Measurements from ENCODE around the gene RNASET2. TPM values are rescaled to one million over a fixed set of nuclear protein-coding genes. Genes with fewer than 3 reads are reported as not detected.

Gene RNASET2
- total and polyA plus RNA-seq, 7 experiments from 2014 or later, result 147 to 683 (median 266) TPM

GRCh38 chr6:166972101-166972500 lies 15.8 kb upstream of the RNASET2 start:
- no peak overlapping the region for H3K27ac ChIP-seq (ENCODE audit: low read depth, low read length)
- H3K4me3 ChIP-seq (ENCODE audit: low read length), result no peak overlapping the region
- DNase-seq (no peak), ATAC-seq (no peak)
- CTCF ChIA-PET, result interaction anchor here (0.9 to 2.2 kb wide), 2 partner anchors 15 to 197 kb away, joined by 3 to 7 read pairs; partner anchors contain the start of gene RNASET2
- POLR2A ChIA-PET, result interaction anchor here (1.2 to 12.8 kb wide), 3 partner anchors 11 to 17 kb away, joined by 3 to 245 read pairs (median 11); partner anchors contain the start of gene RNASET2
- no peaks in the 10 kb centered on the region for H3K36me3 ChIP-seq (ENCODE audit: control insufficient read depth in 2 of 3, insufficient read depth in 3 of 3, low read length in 3 of 3)
- peaks cover 0 to 7% (median 1%) of the 10 kb centered on the region in 11 donors for H3K9me3 Mint-ChIP-seq
- peaks cover 5 to 46% (median 10%) of the 10 kb centered on the region in 5 donors for H3K36me3 Mint-ChIP-seq
- H3K9me3 ChIP-seq (ENCODE audit: control insufficient read depth in 2 of 3, low read length in 3 of 3), result no peaks in the 10 kb centered on the region
- H3K27me3 Mint-ChIP-seq, result no peaks in the 10 kb centered on the region
- peaks cover 6 to 27% of the 10 kb centered on the region in 2 donors for H3K4me1 ChIP-seq (ENCODE audit: control insufficient read depth in 2 of 2, insufficient read depth in 2 of 2, low read length in 2 of 2)
- peak overlapping the region in 1 of 10 donors; percentile 70 for H3K4me3 Mint-ChIP-seq
- H3K4me1 Mint-ChIP-seq, result peaks cover 13 to 64% (median 20%) of the 10 kb centered on the region in 7 donors
- no peaks in the 10 kb centered on the region for H3K27me3 ChIP-seq (ENCODE audit: control insufficient read depth in 2 of 2, insufficient read depth in 2 of 2, low read length in 2 of 2)
- peak overlapping the region in 6 of 9 donors; percentile 19 to 97 (median 90) for H3K27ac Mint-ChIP-seq
- intact Hi-C loops (cut with micrococcal nuclease), result loop anchor here in 1 of 2 donors (2.0 kb wide), 1 partner anchor 15 kb away; the partner anchor contains the start of gene RNASET2

GRCh38 chr6:166971271-166971670 lies 14.9 kb upstream of the RNASET2 start:
- no peak for ATAC-seq
- Histone ChIP-seq H3K9me3 (ENCODE audit: control insufficient read depth in 2 of 3, low read length in 3 of 3) (no peaks in the 10 kb centered on the region), H3K36me3 (ENCODE audit: control insufficient read depth in 2 of 3, insufficient read depth in 3 of 3, low read length in 3 of 3) (no peaks in the 10 kb centered on the region), H3K4me1 (ENCODE audit: control insufficient read depth in 2 of 2, insufficient read depth in 2 of 2, low read length in 2 of 2) (peaks cover 6 to 27% of the 10 kb centered on the region in 2 donors), H3K27ac (ENCODE audit: low read depth, low read length) (no peak overlapping the region), H3K4me3 (ENCODE audit: low read length) (no peak overlapping the region), H3K27me3 (ENCODE audit: control insufficient read depth in 2 of 2, insufficient read depth in 2 of 2, low read length in 2 of 2) (no peaks in the 10 kb centered on the region)
- intact Hi-C loops (cut with micrococcal nuclease), result no loop called here
- Mint-ChIP-seq H3K9me3 (peaks cover 2 to 13% (median 5%) of the 10 kb centered on the region in 11 donors), H3K36me3 (peaks cover 10 to 53% (median 13%) of the 10 kb centered on the region in 5 donors), H3K27me3 (no peaks in the 10 kb centered on the region), H3K4me1 (peaks cover 16 to 71% (median 20%) of the 10 kb centered on the region in 7 donors), H3K4me3 (peak overlapping the region in 4 of 10 donors; percentile 18 to 70 (median 42)), H3K27ac (peak overlapping the region in 7 of 9 donors; percentile 48 to 97 (median 89))
- ChIA-PET CTCF (interaction anchor here (0.9 to 2.2 kb wide), 2 partner anchors 14 to 196 kb away, joined by 3 to 7 read pairs; partner anchors contain the start of gene RNASET2), POLR2A (interaction anchor here (1.2 to 12.8 kb wide), 3 partner anchors 12 to 17 kb away, joined by 3 to 245 read pairs (median 11); partner anchors contain the start of gene RNASET2)
- no peak for DNase-seq

- Mint-ChIP-seq H3K27me3 (no peaks in the 10 kb centered on the region), H3K9me3 (peaks cover 3 to 15% (median 7%) of the 10 kb centered on the region in 11 donors), H3K4me1 (peaks cover 16 to 75% (median 20%) of the 10 kb centered on the region in 7 donors), H3K36me3 (peaks cover 10 to 58% (median 15%) of the 10 kb centered on the region in 5 donors), H3K4me3 (peak overlapping the region in 1 of 10 donors; percentile 87), H3K27ac (peak overlapping the region in 6 of 9 donors; percentile 48 to 97 (median 90))
- intact Hi-C loops (cut with micrococcal nuclease), result no loop called here
- no peak for ATAC-seq
- H3K9me3 ChIP-seq (ENCODE audit: control insufficient read depth in 2 of 3, low read length in 3 of 3), result no peaks in the 10 kb centered on the region
- H3K27ac ChIP-seq (ENCODE audit: low read depth, low read length), result peak overlapping the region; percentile 62
- no peaks in the 10 kb centered on the region for H3K27me3 ChIP-seq (ENCODE audit: control insufficient read depth in 2 of 2, insufficient read depth in 2 of 2, low read length in 2 of 2)
- H3K4me3 ChIP-seq (ENCODE audit: low read length), result no peak overlapping the region
- DNase-seq, result no peak
- CTCF ChIA-PET, result interaction anchor here (2.2 kb wide), 1 partner anchor 14 kb away, joined by 7 read pairs; the partner anchor contains the start of gene RNASET2
- no peaks in the 10 kb centered on the region for H3K36me3 ChIP-seq (ENCODE audit: control insufficient read depth in 2 of 3, insufficient read depth in 3 of 3, low read length in 3 of 3)
- POLR2A ChIA-PET, result interaction anchor here (2.5 to 12.8 kb wide), 2 partner anchors 15 to 18 kb away, joined by 11 to 245 read pairs; partner anchors contain the start of gene RNASET2
- peaks cover 6 to 27% of the 10 kb centered on the region in 2 donors for H3K4me1 ChIP-seq (ENCODE audit: control insufficient read depth in 2 of 2, insufficient read depth in 2 of 2, low read length in 2 of 2)
Measured at GRCh38 chr6:166970776-166971175, 14.4 kb upstream of the RNASET2 start.

GRCh38 chr6:166970091-166970490 lies 13.7 kb upstream of the RNASET2 start:
- H3K36me3 Mint-ChIP-seq, result peaks cover 10 to 61% (median 15%) of the 10 kb centered on the region in 5 donors
- ATAC-seq (no peak), DNase-seq (no peak)
- H3K27me3 Mint-ChIP-seq, result no peaks in the 10 kb centered on the region
- intact Hi-C loops (cut with micrococcal nuclease), result no loop called here
- peak overlapping the region in 9 of 10 donors; percentile 38 to 87 (median 63) for H3K4me3 Mint-ChIP-seq
- no peaks in the 10 kb centered on the region for H3K36me3 ChIP-seq (ENCODE audit: control insufficient read depth in 2 of 3, insufficient read depth in 3 of 3, low read length in 3 of 3)
- H3K4me3 ChIP-seq (ENCODE audit: low read length), result no peak overlapping the region
- peaks cover 6 to 27% of the 10 kb centered on the region in 2 donors for H3K4me1 ChIP-seq (ENCODE audit: control insufficient read depth in 2 of 2, insufficient read depth in 2 of 2, low read length in 2 of 2)
- H3K9me3 ChIP-seq (ENCODE audit: control insufficient read depth in 2 of 3, low read length in 3 of 3), result no peaks in the 10 kb centered on the region
- peaks cover 16 to 75% (median 20%) of the 10 kb centered on the region in 7 donors for H3K4me1 Mint-ChIP-seq
- H3K9me3 Mint-ChIP-seq, result peaks cover 3 to 17% (median 10%) of the 10 kb centered on the region in 11 donors
- H3K27me3 ChIP-seq (ENCODE audit: control insufficient read depth in 2 of 2, insufficient read depth in 2 of 2, low read length in 2 of 2), result no peaks in the 10 kb centered on the region
- H3K27ac ChIP-seq (ENCODE audit: low read depth, low read length), result peak overlapping the region; percentile 62
- ChIA-PET POLR2A (interaction anchor here (0.9 to 12.8 kb wide), 4 partner anchors 9 to 150 kb away, joined by 3 to 245 read pairs (median 3); partner anchors contain the start of gene RNASET2), CTCF (no interaction called here)
- peak overlapping the region; percentile 71 to 94 (median 87) for H3K27ac Mint-ChIP-seq

GRCh38 chr6:166969390-166970002 lies 13.1 kb upstream of the RNASET2 start:
- POLR2A ChIA-PET, result interaction anchor here (0.9 to 12.8 kb wide), 4 partner anchors 10 to 150 kb away, joined by 3 to 245 read pairs (median 3); partner anchors contain the start of gene RNASET2
- peak in 4 of 9 donors; percentile 31 to 70 (median 54) for DNase-seq
- peaks cover 3 to 20% (median 10%) of the 10 kb centered on the region in 11 donors for H3K9me3 Mint-ChIP-seq
- H3K4me3 ChIP-seq (ENCODE audit: low read length), result no peak overlapping the region
- H3K4me1 Mint-ChIP-seq, result peaks cover 16 to 74% (median 20%) of the 10 kb centered on the region in 7 donors
- CTCF ChIA-PET, result no interaction called here
- H3K36me3 Mint-ChIP-seq, result peaks cover 6 to 61% (median 15%) of the 10 kb centered on the region in 5 donors
- no peaks in the 10 kb centered on the region for H3K27me3 Mint-ChIP-seq
- peak overlapping the region; percentile 62 for H3K27ac ChIP-seq (ENCODE audit: low read depth, low read length)
- H3K36me3 ChIP-seq (ENCODE audit: control insufficient read depth in 2 of 3, insufficient read depth in 3 of 3, low read length in 3 of 3), result no peaks in the 10 kb centered on the region
- ATAC-seq, result peak; percentile 68
- H3K4me3 Mint-ChIP-seq, result peak overlapping the region; percentile 55 to 87 (median 74)
- H3K4me1 ChIP-seq (ENCODE audit: control insufficient read depth in 2 of 2, insufficient read depth in 2 of 2, low read length in 2 of 2), result peaks cover 6 to 27% of the 10 kb centered on the region in 2 donors
- peak overlapping the region; percentile 71 to 94 (median 87) for H3K27ac Mint-ChIP-seq
- intact Hi-C loops (cut with micrococcal nuclease), result loop anchor here (1.0 to 10.0 kb wide), 3 partner anchors 10 to 715 kb away; no protein-coding TSS in a partner anchor
- no peaks in the 10 kb centered on the region for H3K27me3 ChIP-seq (ENCODE audit: control insufficient read depth in 2 of 2, insufficient read depth in 2 of 2, low read length in 2 of 2)
- no peaks in the 10 kb centered on the region for H3K9me3 ChIP-seq (ENCODE audit: control insufficient read depth in 2 of 3, low read length in 3 of 3)

- H3K4me1 Mint-ChIP-seq, result peaks cover 15 to 42% (median 20%) of the 10 kb centered on the region in 7 donors
- H3K9me3 Mint-ChIP-seq, result peaks cover 4 to 32% (median 17%) of the 10 kb centered on the region in 11 donors
- Histone ChIP-seq H3K4me1 (ENCODE audit: control insufficient read depth in 2 of 2, insufficient read depth in 2 of 2, low read length in 2 of 2) (peaks cover 6 to 21% of the 10 kb centered on the region in 2 donors), H3K4me3 (ENCODE audit: low read length) (no peak overlapping the region), H3K27me3 (ENCODE audit: control insufficient read depth in 2 of 2, insufficient read depth in 2 of 2, low read length in 2 of 2) (no peaks in the 10 kb centered on the region), H3K36me3 (ENCODE audit: control insufficient read depth in 2 of 3, insufficient read depth in 3 of 3, low read length in 3 of 3) (no peaks in the 10 kb centered on the region), H3K27ac (ENCODE audit: low read depth, low read length) (no peak overlapping the region), H3K9me3 (ENCODE audit: control insufficient read depth in 2 of 3, low read length in 3 of 3) (no peaks in the 10 kb centered on the region)
- H3K27ac Mint-ChIP-seq, result peak overlapping the region in 3 of 9 donors; percentile 33 to 84 (median 54)
- intact Hi-C loops (cut with micrococcal nuclease), result loop anchor here in 1 of 2 donors (10.0 kb wide), 1 partner anchor 711 kb away; no protein-coding TSS in a partner anchor
- DNase-seq (no peak), ATAC-seq (no peak)
- POLR2A ChIA-PET, result interaction anchor here (12.8 kb wide), 1 partner anchor 10 kb away, joined by 245 read pairs; the partner anchor contains the start of gene RNASET2
- CTCF ChIA-PET, result interaction anchor here (0.7 kb wide), 1 partner anchor 251 kb away, joined by 4 read pairs; no protein-coding TSS in a partner anchor
- H3K36me3 Mint-ChIP-seq, result peaks cover 5 to 54% (median 15%) of the 10 kb centered on the region in 5 donors
- H3K4me3 Mint-ChIP-seq, result peak overlapping the region in 1 of 10 donors; percentile 27
- H3K27me3 Mint-ChIP-seq, result no peaks in the 10 kb centered on the region
Measured at GRCh38 chr6:166966268-166966667, 9.9 kb upstream of the RNASET2 start.

All from naive thymus-derived CD4-positive, alpha-beta T cell (primary cell).